ENCODE measurements around the gene KDM3A. TPM values are rescaled to one million over a fixed set of nuclear protein-coding genes. Genes with fewer than 3 reads are reported as not detected.

Gene KDM3A
- total and polyA plus RNA-seq, 2 of the 8 experiments (the other 6 are each of a cell fraction or from before 2014, with no cell fraction given), result 15.8 to 29.2 TPM

GRCh38 chr2:86443631-86444350, 2.6 kb downstream of the KDM3A start (continued):
- TF ChIP-seq CHD7 (IDR thresholded peaks at IDR 0.05; ENCODE audit: insufficient replicate concordance, low read length) (no peak), GABPA (IDR thresholded peaks at IDR 0.05; ENCODE audit: borderline replicate concordance, insufficient read depth, low read length) (no peak), RXRA (IDR thresholded peaks at IDR 0.05; ENCODE audit: insufficient read depth, low read depth, low read length) (no peak), CBX8 (IDR thresholded peaks at IDR 0.05; ENCODE audit: borderline replicate concordance, low read depth, low read length) (no peak), TCF12 (IDR thresholded peaks at IDR 0.05; ENCODE audit: low read depth, low read length) (no peak), KDM5A (IDR thresholded peaks at IDR 0.05; ENCODE audit: low read length) (no peak)
